GM21367 (cell line): ENCODE results near the gene NOSTRIN.
"Not testable (repeated sequence)": the region's sequence is repeated elsewhere in the genome, so short reads cannot be mapped to it uniquely, and the experiment has no call there.

Experiments
- ATAC-seq: cut with Tn5 transposase; IDR thresholded peaks from one replicate; pipeline ENCODE4 v1.9.1; 2021; ENCODE audit not compliant: unreplicated experiment

The NOSTRIN gene

GRCh38 chr2:168789776-168790175 is 12.7 kb upstream of the NOSTRIN start:
- no peak for ATAC-seq

- no peak for ATAC-seq
These were observed 12.1 kb upstream of the NOSTRIN start for GRCh38 chr2:168790226-168790902.

GRCh38 chr2:168791140-168791539 is 11.3 kb upstream of the NOSTRIN start:
- ATAC-seq = not testable (repeated sequence)

GRCh38 chr2:168793596-168793995 is 8.8 kb upstream of the NOSTRIN start:
- no peak for ATAC-seq

- no peak for ATAC-seq
These were observed 7.5 kb upstream of the NOSTRIN start for GRCh38 chr2:168794968-168795367.

- no peak for ATAC-seq
These were observed 6.3 kb upstream of the NOSTRIN start for GRCh38 chr2:168796090-168796577.

- no peak for ATAC-seq
These were observed 5.7 kb upstream of the NOSTRIN start for GRCh38 chr2:168796583-168797285.

GRCh38 chr2:168797286-168797655 is 5.2 kb upstream of the NOSTRIN start:
- no peak for ATAC-seq

GRCh38 chr2:168798076-168798887 is 4.2 kb upstream of the NOSTRIN start:
- no peak for ATAC-seq

- ATAC-seq = no peak
These were observed 3.5 kb upstream of the NOSTRIN start for GRCh38 chr2:168798888-168799410.

GRCh38 chr2:168801471-168801870 is 966 bp upstream of the NOSTRIN start:
- no peak for ATAC-seq

GRCh38 chr2:168802859-168803725 is 655 bp downstream of the NOSTRIN start:
- ATAC-seq = no peak

GRCh38 chr2:168804214-168804613 is 1.8 kb downstream of the NOSTRIN start:
- ATAC-seq = no peak

- ATAC-seq = no peak
These were observed 3.2 kb downstream of the NOSTRIN start for GRCh38 chr2:168805615-168806014.

GRCh38 chr2:168809537-168809936 is 7.1 kb downstream of the NOSTRIN start:
- no peak for ATAC-seq

- no peak for ATAC-seq
These were observed 7.8 kb downstream of the NOSTRIN start for GRCh38 chr2:168810235-168810634.

- no peak for ATAC-seq
These were observed 9.3 kb downstream of the NOSTRIN start for GRCh38 chr2:168811696-168812095.

- ATAC-seq = no peak
These were observed 11.6 kb downstream of the NOSTRIN start for GRCh38 chr2:168814046-168814445.

GRCh38 chr2:168814939-168815907 is 12.8 kb downstream of the NOSTRIN start:
- ATAC-seq = no peak
